NB4 (cell line): ENCODE results near the gene TXLNA.

Source experiments
- POLR2A ChIP-seq: IDR thresholded peaks from 2 replicates; pipeline ENCODE4 v1.6.1; 2011; ENCODE audit warnings: mild to moderate bottlenecking; ENCODE audit not compliant: insufficient read length; ENCODE audit errors: extremely low read depth
- TF ChIP-seq, protein P1 (sequence below): IDR thresholded peaks from one replicate; pipeline ENCODE4 v1.5.1; 2012; ENCODE audit warnings: low read depth, low read length

GRCh38 chr1:32234792-32235191, 55.3 kb downstream of the TXLNA start:
- TF ChIP-seq, protein P1, sequence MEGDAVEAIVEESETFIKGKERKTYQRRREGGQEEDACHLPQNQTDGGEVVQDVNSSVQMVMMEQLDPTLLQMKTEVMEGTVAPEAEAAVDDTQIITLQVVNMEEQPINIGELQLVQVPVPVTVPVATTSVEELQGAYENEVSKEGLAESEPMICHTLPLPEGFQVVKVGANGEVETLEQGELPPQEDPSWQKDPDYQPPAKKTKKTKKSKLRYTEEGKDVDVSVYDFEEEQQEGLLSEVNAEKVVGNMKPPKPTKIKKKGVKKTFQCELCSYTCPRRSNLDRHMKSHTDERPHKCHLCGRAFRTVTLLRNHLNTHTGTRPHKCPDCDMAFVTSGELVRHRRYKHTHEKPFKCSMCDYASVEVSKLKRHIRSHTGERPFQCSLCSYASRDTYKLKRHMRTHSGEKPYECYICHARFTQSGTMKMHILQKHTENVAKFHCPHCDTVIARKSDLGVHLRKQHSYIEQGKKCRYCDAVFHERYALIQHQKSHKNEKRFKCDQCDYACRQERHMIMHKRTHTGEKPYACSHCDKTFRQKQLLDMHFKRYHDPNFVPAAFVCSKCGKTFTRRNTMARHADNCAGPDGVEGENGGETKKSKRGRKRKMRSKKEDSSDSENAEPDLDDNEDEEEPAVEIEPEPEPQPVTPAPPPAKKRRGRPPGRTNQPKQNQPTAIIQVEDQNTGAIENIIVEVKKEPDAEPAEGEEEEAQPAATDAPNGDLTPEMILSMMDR, result no peak
- TF ChIP-seq POLR2A, result no peak
